NCI-H446 treated with DMSO at 0.1 percent for 48 hours (cell line): Measurements from ENCODE around the gene TANC1.
A peak's percentile ranks its signal among the peaks of the same experiment; 100 is the strongest.

Experiments used
- DNase-seq: peaks from one replicate; lab custom pipeline; 2025; lab: John Stamatoyannopoulos, UW

The TANC1 gene

GRCh38 chr2:158968396-158969161 lies at the start of gene TANC1:
Gene TANC1, plus strand, starts transcription at chr2:158968640. Its CDS starts 97,271 bp downstream, at chr2:159065911.
- peak; percentile 85 for DNase-seq

GRCh38 chr2:158921599-158922408 lies 46.6 kb upstream of the TANC1 start:
- no peak for DNase-seq

- no peak for DNase-seq
These were observed 45.8 kb upstream of the TANC1 start for GRCh38 chr2:158922601-158923000.

- DNase-seq, result peak; percentile 23
These were observed 45.3 kb upstream of the TANC1 start for GRCh38 chr2:158923180-158923594.

- no peak for DNase-seq
These were observed 44.8 kb upstream of the TANC1 start for GRCh38 chr2:158923641-158924040.

GRCh38 chr2:158926478-158926948 lies 41.9 kb upstream of the TANC1 start:
- no peak for DNase-seq

- no peak for DNase-seq
These were observed 39.9 kb upstream of the TANC1 start for GRCh38 chr2:158928515-158928914.

GRCh38 chr2:158928965-158929364 lies 39.5 kb upstream of the TANC1 start:
- no peak for DNase-seq

- no peak for DNase-seq
These were observed 36.9 kb upstream of the TANC1 start for GRCh38 chr2:158931572-158931971.

- DNase-seq, result no peak
These were observed 36.3 kb upstream of the TANC1 start for GRCh38 chr2:158932131-158932645.

GRCh38 chr2:158934170-158934569 lies 34.3 kb upstream of the TANC1 start:
- DNase-seq, result no peak

GRCh38 chr2:158935617-158936016 lies 32.8 kb upstream of the TANC1 start:
- no peak for DNase-seq

- peak; percentile 23 for DNase-seq
These were observed 31.5 kb upstream of the TANC1 start for GRCh38 chr2:158936978-158937377.

- no peak for DNase-seq
These were observed 28.1 kb upstream of the TANC1 start for GRCh38 chr2:158940356-158940755.

- no peak for DNase-seq
These were observed 24.5 kb upstream of the TANC1 start for GRCh38 chr2:158943973-158944372.

GRCh38 chr2:158948964-158949699 lies 19.3 kb upstream of the TANC1 start:
- DNase-seq, result no peak

GRCh38 chr2:158953454-158953853 lies 15.0 kb upstream of the TANC1 start:
- no peak for DNase-seq

- DNase-seq, result peak; percentile 85
These were observed 14.3 kb upstream of the TANC1 start for GRCh38 chr2:158953926-158954763.

- no peak for DNase-seq
These were observed 12.5 kb upstream of the TANC1 start for GRCh38 chr2:158955842-158956365.

GRCh38 chr2:158958365-158958764 lies 10.1 kb upstream of the TANC1 start:
- no peak for DNase-seq

- DNase-seq, result no peak
These were observed 8.2 kb upstream of the TANC1 start for GRCh38 chr2:158960193-158960592.
